ENCODE results near the gene SESN1.
A peak's percentile ranks its signal among the peaks of the same experiment; 100 is the strongest.
"Not testable (repeated sequence)": the region's sequence is repeated elsewhere in the genome, so short reads cannot be mapped to it uniquely, and the experiment has no call there.

SESN1 gene

GRCh38 chr6:109094416-109095035, at the start of gene SESN1:
TSS of gene SESN1 (minus strand) at chr6:109094846. CDS start at chr6:109094073, 773 bp downstream.
- in situ Hi-C loops (cut with MboI; ENCODE audit: low sequenced_read_pairs) = loop anchor here (10.0 kb wide), 1 partner anchor 290 kb away; the partner anchor contains the start of gene CD164
- no peaks in the 10 kb centered on the region for H3K9me3 ChIP-seq
- peaks cover 13% of the 10 kb centered on the region; the same call in 1 of the 2 replicates for H3K4me1 ChIP-seq
- H3K27me3 ChIP-seq (ENCODE audit: low read depth) = no peaks in the 10 kb centered on the region
- peak within 1 kb of the TSS; percentile 54 for H3K4me3 ChIP-seq
- peak; percentile 88 to 96 for DNase-seq (ENCODE audit: low spot score in 2 of 2)
- no peaks in the 10 kb centered on the region for H3K36me3 ChIP-seq (replicated peaks)

- Histone ChIP-seq H3K36me3 (replicated peaks) (no peaks in the 10 kb centered on the region), H3K9me3 (no peaks in the 10 kb centered on the region), H3K27me3 (ENCODE audit: low read depth) (no peaks in the 10 kb centered on the region), H3K4me3 (no peak overlapping the region), H3K4me1 (peaks cover 8% of the 10 kb centered on the region)
- in situ Hi-C loops (cut with MboI; ENCODE audit: low sequenced_read_pairs) = no loop called here
- peak in 1 of 2 experiments; percentile 37 for DNase-seq (ENCODE audit: low spot score in 2 of 2)
Observed at GRCh38 chr6:109143191-109143590, 48.5 kb upstream of the SESN1 start.

GRCh38 chr6:109142067-109142466, 47.4 kb upstream of the SESN1 start:
- H3K9me3 ChIP-seq; H3K4me3 ChIP-seq; H3K27me3 ChIP-seq (ENCODE audit: low read depth); H3K36me3 ChIP-seq (replicated peaks); in situ Hi-C loops (cut with MboI; ENCODE audit: low sequenced_read_pairs); DNase-seq (ENCODE audit: low spot score in 2 of 2); H3K4me1 ChIP-seq: not testable (repeated sequence)

- H3K36me3 ChIP-seq (replicated peaks) = no peaks in the 10 kb centered on the region
- no peak for DNase-seq (ENCODE audit: low spot score in 2 of 2)
- no peaks in the 10 kb centered on the region for H3K27me3 ChIP-seq (ENCODE audit: low read depth)
- H3K4me1 ChIP-seq = peaks cover 8% of the 10 kb centered on the region
- no peaks in the 10 kb centered on the region for H3K9me3 ChIP-seq
- in situ Hi-C loops (cut with MboI; ENCODE audit: low sequenced_read_pairs) = no loop called here
- no peak overlapping the region for H3K4me3 ChIP-seq
Observed at GRCh38 chr6:109139109-109139508, 44.5 kb upstream of the SESN1 start.

- H3K9me3 ChIP-seq; H3K4me3 ChIP-seq; in situ Hi-C loops (cut with MboI; ENCODE audit: low sequenced_read_pairs); H3K4me1 ChIP-seq; H3K36me3 ChIP-seq (replicated peaks); H3K27me3 ChIP-seq (ENCODE audit: low read depth); DNase-seq (ENCODE audit: low spot score in 2 of 2): not testable (repeated sequence)
Observed at GRCh38 chr6:109136530-109136929, 41.9 kb upstream of the SESN1 start.

- H3K4me1 ChIP-seq; DNase-seq (ENCODE audit: low spot score in 2 of 2); H3K4me3 ChIP-seq; H3K9me3 ChIP-seq; H3K36me3 ChIP-seq (replicated peaks); H3K27me3 ChIP-seq (ENCODE audit: low read depth); in situ Hi-C loops (cut with MboI; ENCODE audit: low sequenced_read_pairs): not testable (repeated sequence)
Observed at GRCh38 chr6:109136039-109136438, 41.4 kb upstream of the SESN1 start.

- H3K4me1 ChIP-seq; H3K36me3 ChIP-seq (replicated peaks); DNase-seq (ENCODE audit: low spot score in 2 of 2); in situ Hi-C loops (cut with MboI; ENCODE audit: low sequenced_read_pairs); H3K9me3 ChIP-seq; H3K27me3 ChIP-seq (ENCODE audit: low read depth); H3K4me3 ChIP-seq: not testable (repeated sequence)
Observed at GRCh38 chr6:109135600-109135999, 41.0 kb upstream of the SESN1 start.

GRCh38 chr6:109130065-109130464, 35.4 kb upstream of the SESN1 start:
- peak in 1 of 2 experiments; percentile 5 for DNase-seq (ENCODE audit: low spot score in 2 of 2)
- in situ Hi-C loops (cut with MboI; ENCODE audit: low sequenced_read_pairs) = no loop called here
- H3K4me1 ChIP-seq = peaks cover 21% of the 10 kb centered on the region
- H3K36me3 ChIP-seq (replicated peaks) = 0 out of 2 replicates have a peak, but pooled peaks cover 4% of the 10 kb centered on the region
- H3K27me3 ChIP-seq (ENCODE audit: low read depth) = no peaks in the 10 kb centered on the region
- H3K9me3 ChIP-seq = no peaks in the 10 kb centered on the region
- no peak overlapping the region for H3K4me3 ChIP-seq

- DNase-seq (ENCODE audit: low spot score in 2 of 2) = no peak
- Histone ChIP-seq H3K9me3 (no peaks in the 10 kb centered on the region), H3K4me1 (peaks cover 21% of the 10 kb centered on the region), H3K27me3 (ENCODE audit: low read depth) (no peaks in the 10 kb centered on the region), H3K36me3 (replicated peaks) (0 out of 2 replicates have a peak, but pooled peaks cover 4% of the 10 kb centered on the region), H3K4me3 (no peak overlapping the region)
- in situ Hi-C loops (cut with MboI; ENCODE audit: low sequenced_read_pairs) = no loop called here
Observed at GRCh38 chr6:109125504-109125903, 30.9 kb upstream of the SESN1 start.

- H3K27me3 ChIP-seq (ENCODE audit: low read depth) = no peaks in the 10 kb centered on the region
- in situ Hi-C loops (cut with MboI; ENCODE audit: low sequenced_read_pairs) = no loop called here
- no peaks in the 10 kb centered on the region for H3K9me3 ChIP-seq
- H3K36me3 ChIP-seq (replicated peaks) = no peaks in the 10 kb centered on the region
- peaks cover 14% of the 10 kb centered on the region for H3K4me1 ChIP-seq
- DNase-seq (ENCODE audit: low spot score in 2 of 2) = no peak
- H3K4me3 ChIP-seq = no peak overlapping the region
Observed at GRCh38 chr6:109124219-109124618, 29.6 kb upstream of the SESN1 start.

GRCh38 chr6:109121411-109121810, 26.8 kb upstream of the SESN1 start:
- Histone ChIP-seq H3K9me3 (no peaks in the 10 kb centered on the region), H3K36me3 (replicated peaks) (no peaks in the 10 kb centered on the region), H3K27me3 (ENCODE audit: low read depth) (no peaks in the 10 kb centered on the region), H3K4me3 (no peak overlapping the region), H3K4me1 (peaks cover 13% of the 10 kb centered on the region)
- in situ Hi-C loops (cut with MboI; ENCODE audit: low sequenced_read_pairs) = no loop called here
- DNase-seq (ENCODE audit: low spot score in 2 of 2) = no peak

GRCh38 chr6:109118871-109119354, 24.3 kb upstream of the SESN1 start:
- Histone ChIP-seq H3K4me3 (no peak overlapping the region), H3K36me3 (replicated peaks) (no peaks in the 10 kb centered on the region), H3K9me3 (no peaks in the 10 kb centered on the region), H3K27me3 (ENCODE audit: low read depth) (no peaks in the 10 kb centered on the region), H3K4me1 (peaks cover 15% of the 10 kb centered on the region)
- in situ Hi-C loops (cut with MboI; ENCODE audit: low sequenced_read_pairs) = no loop called here
- DNase-seq (ENCODE audit: low spot score in 2 of 2) = peak in 1 of 2 experiments; percentile 32

GRCh38 chr6:109118337-109118736, 23.7 kb upstream of the SESN1 start:
- peaks cover 21% of the 10 kb centered on the region for H3K4me1 ChIP-seq
- in situ Hi-C loops (cut with MboI; ENCODE audit: low sequenced_read_pairs) = no loop called here
- DNase-seq (ENCODE audit: low spot score in 2 of 2) = no peak

GRCh38 chr6:109117346-109118035, 22.8 kb upstream of the SESN1 start:
- H3K4me3 ChIP-seq = no peak overlapping the region
- DNase-seq (ENCODE audit: low spot score in 2 of 2) = no peak

More at GRCh38 chr6:109118337-109118736, 23.7 kb upstream of the SESN1 start:
- Histone ChIP-seq H3K36me3 (replicated peaks) (no peaks in the 10 kb centered on the region), H3K27me3 (ENCODE audit: low read depth) (no peaks in the 10 kb centered on the region), H3K9me3 (no peaks in the 10 kb centered on the region), H3K4me3 (no peak overlapping the region)

More at GRCh38 chr6:109117346-109118035, 22.8 kb upstream of the SESN1 start:
- in situ Hi-C loops (cut with MboI; ENCODE audit: low sequenced_read_pairs) = no loop called here
- Histone ChIP-seq H3K36me3 (replicated peaks) (no peaks in the 10 kb centered on the region), H3K4me1 (peaks cover 23% of the 10 kb centered on the region), H3K27me3 (ENCODE audit: low read depth) (no peaks in the 10 kb centered on the region), H3K9me3 (no peaks in the 10 kb centered on the region)
